ENCODE measurements around the gene PPP1R11. TPM values are rescaled to one million over a fixed set of nuclear protein-coding genes. Genes with fewer than 3 reads are reported as not detected.

Gene PPP1R11
- polyA plus RNA-seq, 1 donor (not counting 4 experiments of a cell fraction or from before 2014, with no cell fraction given): 58.0 TPM

GRCh38 chr6:30037182-30037788, 29.7 kb upstream of the PPP1R11 start:
- no peak overlapping the region for H3K9ac ChIP-seq (ENCODE audit: control insufficient read depth, extremely low read depth, insufficient read depth, low read length)
- DNase-seq (ENCODE audit: low read depth, low spot score) (no peak), FAIRE-seq (peak; percentile 81)
- H3K36me3 ChIP-seq (ENCODE audit: control insufficient read depth in 2 of 2, extremely low read depth in 1 of 2, insufficient read depth in 2 of 2, low read length in 2 of 2): peaks cover 0 to 7% of the 10 kb centered on the region in 2 experiments
- H3K27me3 ChIP-seq (ENCODE audit: control insufficient read depth, extremely low read depth, insufficient read depth, low read length): no peaks in the 10 kb centered on the region
- peak; percentile 64 to 69 (median 67) for TF ChIP-seq CTCF (optimal IDR thresholded peaks at IDR 0.05 in 1 of 3, IDR thresholded peaks at IDR 0.05 in 1 of 3, conservative IDR thresholded peaks at IDR 0.05 in 1 of 3; ENCODE audit: extremely low read depth in 1 of 3, insufficient read depth in 2 of 3, low read length in 3 of 3)
- no peak for TF ChIP-seq EZH2 (IDR thresholded peaks at IDR 0.05; ENCODE audit: low read length)
- H3K9me3 ChIP-seq (ENCODE audit: control insufficient read depth, low read depth, low read length): no peaks in the 10 kb centered on the region
- no peak overlapping the region for H3K4me3 ChIP-seq (ENCODE audit: control insufficient read depth in 2 of 3, extremely low read depth in 1 of 3, insufficient read depth in 2 of 3, low read depth in 1 of 3, low read length in 3 of 3)
- dilution Hi-C loops (cut with MboI; ENCODE audit: extremely low pct_ligation_motif_present, low sequenced_read_pairs): no loop called here
- no peak overlapping the region for H3K4me2 ChIP-seq (ENCODE audit: control insufficient read depth, extremely low read depth, insufficient read depth, low read depth, low read length)
- H3K79me2 ChIP-seq (ENCODE audit: control insufficient read depth, insufficient read depth, low read length): no peaks in the 10 kb centered on the region
- H4K20me1 ChIP-seq (ENCODE audit: control insufficient read depth, extremely low read depth, insufficient read depth, low read length): no peaks in the 10 kb centered on the region
- no peak overlapping the region for H2AFZ ChIP-seq (ENCODE audit: control insufficient read depth, low read length)
- no peak overlapping the region for H3K27ac ChIP-seq (ENCODE audit: control insufficient read depth, insufficient read depth, low read length)
- H3K9me1 ChIP-seq (ENCODE audit: control insufficient read depth, extremely low read depth, insufficient read depth, low read length): no peaks in the 10 kb centered on the region
- no peaks in the 10 kb centered on the region for H3K4me1 ChIP-seq (ENCODE audit: control insufficient read depth, extremely low read depth, insufficient read depth, low read length)

DNA sequence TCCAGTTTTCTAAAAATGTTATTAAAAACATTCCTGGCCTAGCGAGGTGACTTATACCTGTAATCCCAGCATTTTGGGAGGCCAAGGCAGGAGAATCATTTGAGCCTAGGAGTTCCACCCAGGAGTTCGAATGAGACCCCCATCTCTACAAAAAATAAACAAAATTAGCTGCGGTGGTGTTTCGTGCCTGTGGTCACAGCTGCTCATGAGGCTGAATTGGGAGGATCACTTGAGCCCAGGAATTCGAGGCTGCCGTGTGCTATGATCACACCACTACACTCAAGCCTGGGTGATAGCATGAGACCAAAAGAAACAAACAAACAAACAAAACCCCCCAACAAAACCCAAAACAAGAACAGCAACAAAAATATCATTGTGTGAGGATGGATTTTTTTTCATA, 25.8 kb upstream of the PPP1R11 start:
- no peak overlapping the region for H3K9ac ChIP-seq (ENCODE audit: control insufficient read depth, extremely low read depth, insufficient read depth, low read length)
- dilution Hi-C loops (cut with MboI; ENCODE audit: extremely low pct_ligation_motif_present, low sequenced_read_pairs): no loop called here
- H3K27me3 ChIP-seq (ENCODE audit: control insufficient read depth, extremely low read depth, insufficient read depth, low read length): no peaks in the 10 kb centered on the region
- FAIRE-seq (no peak), DNase-seq (ENCODE audit: low read depth, low spot score) (no peak)
- no peaks in the 10 kb centered on the region for H4K20me1 ChIP-seq (ENCODE audit: control insufficient read depth, extremely low read depth, insufficient read depth, low read length)
- peaks cover 0 to 3% of the 10 kb centered on the region in 2 experiments for H3K36me3 ChIP-seq (ENCODE audit: control insufficient read depth in 2 of 2, extremely low read depth in 1 of 2, insufficient read depth in 2 of 2, low read length in 2 of 2)
- H3K4me1 ChIP-seq (ENCODE audit: control insufficient read depth, extremely low read depth, insufficient read depth, low read length): peaks cover 7% of the 10 kb centered on the region
- H3K79me2 ChIP-seq (ENCODE audit: control insufficient read depth, insufficient read depth, low read length): no peaks in the 10 kb centered on the region
- no peaks in the 10 kb centered on the region for H3K9me3 ChIP-seq (ENCODE audit: control insufficient read depth, low read depth, low read length)
- H3K4me2 ChIP-seq (ENCODE audit: control insufficient read depth, extremely low read depth, insufficient read depth, low read depth, low read length): no peak overlapping the region
- no peak overlapping the region for H2AFZ ChIP-seq (ENCODE audit: control insufficient read depth, low read length)
- H3K4me3 ChIP-seq (ENCODE audit: control insufficient read depth in 2 of 3, extremely low read depth in 1 of 3, insufficient read depth in 2 of 3, low read depth in 1 of 3, low read length in 3 of 3): no peak overlapping the region
- no peaks in the 10 kb centered on the region for H3K9me1 ChIP-seq (ENCODE audit: control insufficient read depth, extremely low read depth, insufficient read depth, low read length)
- TF ChIP-seq CTCF (optimal IDR thresholded peaks at IDR 0.05 in 1 of 3, IDR thresholded peaks at IDR 0.05 in 1 of 3, conservative IDR thresholded peaks at IDR 0.05 in 1 of 3; ENCODE audit: extremely low read depth in 1 of 3, insufficient read depth in 2 of 3, low read length in 3 of 3) (no peak), EZH2 (IDR thresholded peaks at IDR 0.05; ENCODE audit: low read length) (no peak)
- H3K27ac ChIP-seq (ENCODE audit: control insufficient read depth, insufficient read depth, low read length): no peak overlapping the region
